Measurements from ENCODE around the gene THRAP3.

Gene THRAP3

DNA sequence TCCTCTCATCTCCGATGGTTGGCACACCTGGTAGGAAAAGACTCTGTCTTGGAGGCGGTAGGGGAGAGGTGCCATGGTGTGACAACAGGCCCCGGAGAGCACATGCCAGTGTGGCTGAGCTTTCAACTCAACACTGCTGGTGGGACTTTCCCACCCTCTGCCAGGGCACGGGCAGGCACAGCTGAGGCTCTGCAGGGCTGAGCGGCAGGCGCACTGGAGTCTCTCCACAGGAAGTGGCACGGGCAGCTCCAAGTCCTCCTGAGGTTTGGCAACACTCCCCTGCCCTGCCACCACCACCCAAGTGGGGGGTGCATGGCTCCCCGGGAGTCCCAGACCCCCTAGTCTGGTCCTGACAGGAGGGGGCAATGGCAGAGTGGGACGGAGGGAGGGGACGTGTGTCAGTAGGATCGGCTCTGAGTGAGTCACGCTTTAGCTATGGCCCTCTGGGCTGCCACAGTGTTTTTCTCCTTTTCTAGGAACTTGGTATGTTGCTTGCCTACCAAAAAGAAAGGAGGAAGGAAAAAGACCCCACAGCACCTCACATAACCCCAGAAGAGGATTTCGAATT lies 126.5 kb downstream of the THRAP3 start:
- H3K4me1 ChIP-seq (ENCODE audit: insufficient read depth, insufficient read length): peaks cover 36% of the 10 kb centered on the region
- H3K36me3 ChIP-seq (ENCODE audit: insufficient read depth, insufficient read length, low read length): peaks cover 80% of the 10 kb centered on the region
- TF ChIP-seq YY1 (IDR thresholded peaks at IDR 0.05; ENCODE audit: insufficient read depth, insufficient read length) (no peak), ZNF274 (IDR thresholded peaks at IDR 0.05; ENCODE audit: low read depth, low read length) (no peak), SUZ12 (IDR thresholded peaks at IDR 0.05; ENCODE audit: extremely low read depth, insufficient read depth, insufficient read length) (no peak)
- no peaks in the 10 kb centered on the region for H3K27me3 ChIP-seq (ENCODE audit: insufficient read depth, insufficient read length)
- no peak for DNase-seq (ENCODE audit: low read depth, low spot score)
- H3K9me3 ChIP-seq (ENCODE audit: insufficient read depth, low read length): no peaks in the 10 kb centered on the region
- no peak overlapping the region for H3K4me3 ChIP-seq (ENCODE audit: insufficient read length, low read depth)
- H3K9ac ChIP-seq (ENCODE audit: insufficient read length, low read depth): no peak overlapping the region

DNA sequence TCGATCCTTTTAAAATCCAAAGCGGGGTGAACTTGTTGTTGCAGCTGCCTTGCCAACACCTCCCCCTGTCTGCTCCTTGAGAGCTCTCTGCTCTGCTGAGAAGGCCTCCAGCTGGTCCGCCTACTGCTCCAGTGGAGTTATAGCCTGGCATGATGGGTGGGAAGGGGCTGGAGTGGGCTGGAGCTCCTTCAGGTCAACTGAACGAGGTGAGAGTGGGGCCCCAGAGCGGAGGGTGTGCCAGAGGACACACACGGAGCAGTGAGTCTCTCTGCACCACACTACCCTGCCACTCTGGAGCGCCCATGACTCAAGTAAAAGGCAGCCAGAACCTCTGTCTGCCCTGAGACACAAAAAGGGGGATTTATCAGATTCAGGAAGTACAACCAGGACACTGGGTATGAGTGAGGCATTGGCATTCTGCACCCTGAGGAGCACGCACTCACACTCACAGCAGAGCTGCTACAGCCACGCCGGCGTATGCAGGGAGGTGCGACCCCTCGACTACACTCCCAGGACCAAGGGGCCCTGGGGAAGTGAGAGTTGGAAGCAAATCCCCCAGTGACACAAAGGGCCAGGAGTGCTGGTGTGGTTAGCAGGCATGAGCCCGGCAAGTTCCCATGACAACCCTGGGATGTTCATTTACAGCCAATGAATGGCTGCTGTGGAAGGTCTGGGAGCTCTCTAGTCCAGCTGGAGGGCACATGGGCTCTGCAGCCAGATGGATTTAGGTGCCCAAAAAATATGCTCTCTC lies 127.2 kb downstream of the THRAP3 start:
- H3K36me3 ChIP-seq (ENCODE audit: insufficient read depth, insufficient read length, low read length): peaks cover 81% of the 10 kb centered on the region
- peak overlapping the region; percentile 44 for H3K9ac ChIP-seq (ENCODE audit: insufficient read length, low read depth)
- H3K4me3 ChIP-seq (ENCODE audit: insufficient read length, low read depth): no peak overlapping the region
- DNase-seq (ENCODE audit: low read depth, low spot score): no peak
- TF ChIP-seq ZNF274 (IDR thresholded peaks at IDR 0.05; ENCODE audit: low read depth, low read length) (no peak), SUZ12 (IDR thresholded peaks at IDR 0.05; ENCODE audit: extremely low read depth, insufficient read depth, insufficient read length) (no peak), YY1 (IDR thresholded peaks at IDR 0.05; ENCODE audit: insufficient read depth, insufficient read length) (no peak)
- H3K27me3 ChIP-seq (ENCODE audit: insufficient read depth, insufficient read length): no peaks in the 10 kb centered on the region
- H3K9me3 ChIP-seq (ENCODE audit: insufficient read depth, low read length): no peaks in the 10 kb centered on the region
- H3K4me1 ChIP-seq (ENCODE audit: insufficient read depth, insufficient read length): peaks cover 36% of the 10 kb centered on the region

DNA sequence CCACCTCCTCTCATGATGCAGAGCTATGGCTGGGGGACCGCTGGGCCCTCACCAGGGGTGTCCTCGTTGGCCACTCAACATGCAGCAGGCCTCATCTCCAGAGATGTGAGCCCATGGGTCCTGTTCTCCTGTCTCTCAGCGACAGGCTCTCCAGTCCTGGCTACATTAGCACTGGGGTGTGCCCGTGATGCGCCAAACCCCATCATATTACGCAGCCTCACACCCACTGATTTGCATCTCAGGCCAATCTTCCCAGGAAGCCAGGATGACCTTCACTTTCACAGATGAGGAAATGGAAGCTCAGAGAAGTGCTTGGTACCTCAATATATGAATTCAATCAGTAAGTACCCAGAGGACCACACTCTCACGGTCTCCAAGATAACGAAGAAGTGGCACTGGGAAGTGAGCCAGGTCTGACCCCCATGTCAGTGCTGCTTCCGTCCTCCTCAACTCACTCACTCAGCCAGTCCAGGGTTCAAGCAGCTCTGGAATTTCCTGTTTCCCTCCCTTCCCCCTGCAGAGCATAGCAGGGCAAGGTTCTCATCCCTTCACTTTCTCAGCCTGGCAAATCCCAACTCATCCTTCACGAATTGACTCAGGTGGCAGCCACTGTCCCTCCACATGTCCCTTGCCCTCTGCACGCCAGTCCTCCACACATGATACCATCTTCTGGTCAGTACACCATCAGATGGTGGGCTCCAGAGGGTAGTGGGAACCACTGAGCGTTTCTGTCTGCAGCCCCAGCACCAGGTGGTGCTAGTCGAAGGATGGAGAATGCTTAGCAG lies 128.1 kb downstream of the THRAP3 start:
- peaks cover 36% of the 10 kb centered on the region for H3K4me1 ChIP-seq (ENCODE audit: insufficient read depth, insufficient read length)
- H3K36me3 ChIP-seq (ENCODE audit: insufficient read depth, insufficient read length, low read length): peaks cover 80% of the 10 kb centered on the region
- no peak for TF ChIP-seq YY1 (IDR thresholded peaks at IDR 0.05; ENCODE audit: insufficient read depth, insufficient read length)
- TF ChIP-seq ZNF274 (IDR thresholded peaks at IDR 0.05; ENCODE audit: low read depth, low read length): no peak
- H3K9ac ChIP-seq (ENCODE audit: insufficient read length, low read depth): peak overlapping the region; percentile 7
- no peaks in the 10 kb centered on the region for H3K27me3 ChIP-seq (ENCODE audit: insufficient read depth, insufficient read length)
- H3K9me3 ChIP-seq (ENCODE audit: insufficient read depth, low read length): no peaks in the 10 kb centered on the region
- DNase-seq (ENCODE audit: low read depth, low spot score): no peak
- no peak overlapping the region for H3K4me3 ChIP-seq (ENCODE audit: insufficient read length, low read depth)

DNA sequence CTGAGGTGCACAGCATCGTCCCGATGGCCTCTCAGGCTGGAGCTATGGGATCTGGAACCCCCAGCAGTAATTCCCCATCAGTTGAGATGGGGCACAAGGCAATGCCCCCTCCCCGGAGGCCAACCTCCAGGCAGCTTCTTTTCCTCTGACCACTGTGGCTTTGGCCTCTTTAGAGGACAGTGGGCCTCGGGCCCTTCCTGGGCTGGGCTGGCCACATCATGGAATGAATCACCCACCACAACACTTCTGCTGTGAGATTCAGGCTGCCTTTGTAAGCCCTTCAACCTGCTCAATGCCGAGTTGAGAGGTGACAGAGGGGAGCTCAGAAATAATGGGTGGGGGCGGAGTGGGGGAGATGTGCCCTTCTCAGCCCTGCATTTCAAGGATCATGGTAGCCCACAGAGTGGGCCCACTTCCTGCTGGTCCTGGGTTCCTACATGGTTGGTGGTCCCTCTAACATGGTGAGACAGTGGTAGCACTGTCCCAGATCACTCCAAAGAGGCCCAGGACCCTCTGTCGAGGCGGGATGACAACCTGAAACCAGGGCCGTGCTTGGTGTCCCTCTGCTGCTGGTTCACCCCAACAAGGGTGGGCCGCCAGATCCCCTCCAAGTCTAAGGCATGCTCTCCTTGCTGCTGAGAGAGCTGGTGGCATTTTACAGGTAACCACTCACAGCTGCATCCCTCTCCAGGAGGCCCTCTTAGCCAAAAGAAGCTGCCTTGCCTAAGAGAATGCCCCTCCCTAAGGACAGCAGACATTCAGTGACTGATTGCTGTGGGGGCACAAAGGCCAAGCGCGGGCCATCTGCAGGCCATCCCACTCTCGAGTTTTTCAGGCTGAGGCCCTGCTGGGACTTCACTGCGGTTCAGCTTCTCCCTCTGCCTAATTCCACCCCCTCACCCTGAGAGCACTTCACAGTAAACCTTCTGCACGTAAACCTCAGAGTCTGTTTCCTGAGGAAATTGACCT lies 129.0 kb downstream of the THRAP3 start:
- Histone ChIP-seq H3K36me3 (ENCODE audit: insufficient read depth, insufficient read length, low read length) (peaks cover 81% of the 10 kb centered on the region), H3K27me3 (ENCODE audit: insufficient read depth, insufficient read length) (no peaks in the 10 kb centered on the region), H3K4me1 (ENCODE audit: insufficient read depth, insufficient read length) (peaks cover 36% of the 10 kb centered on the region), H3K4me3 (ENCODE audit: insufficient read length, low read depth) (no peak overlapping the region), H3K9me3 (ENCODE audit: insufficient read depth, low read length) (no peaks in the 10 kb centered on the region), H3K9ac (ENCODE audit: insufficient read length, low read depth) (no peak overlapping the region)
- no peak for TF ChIP-seq YY1 (IDR thresholded peaks at IDR 0.05; ENCODE audit: insufficient read depth, insufficient read length)
- no peak for TF ChIP-seq ZNF274 (IDR thresholded peaks at IDR 0.05; ENCODE audit: low read depth, low read length)
- TF ChIP-seq SUZ12 (IDR thresholded peaks at IDR 0.05; ENCODE audit: extremely low read depth, insufficient read depth, insufficient read length): no peak
- DNase-seq (ENCODE audit: low read depth, low spot score): no peak

DNA sequence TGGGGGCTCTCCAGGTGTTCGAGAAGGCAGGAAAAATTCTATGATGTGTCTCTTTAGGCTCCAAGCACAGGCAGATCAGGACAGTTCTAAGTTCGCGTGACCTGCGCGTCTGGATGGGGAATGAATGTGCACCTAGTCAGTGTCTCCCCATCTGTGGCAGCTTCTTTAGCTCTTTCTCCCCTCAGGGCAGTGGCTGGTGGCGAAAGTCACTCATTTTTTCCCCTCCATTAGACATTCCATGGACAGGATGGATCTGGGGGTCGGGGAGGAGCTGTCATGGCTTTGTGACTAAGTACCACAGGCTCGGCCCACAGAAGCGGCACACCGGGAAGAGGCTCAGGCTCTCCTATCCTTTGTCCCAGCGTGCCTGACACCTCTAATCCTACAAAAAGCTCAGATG lies 130.2 kb downstream of the THRAP3 start:
- Histone ChIP-seq H3K4me3 (ENCODE audit: insufficient read length, low read depth) (no peak overlapping the region), H3K4me1 (ENCODE audit: insufficient read depth, insufficient read length) (peaks cover 33% of the 10 kb centered on the region), H3K36me3 (ENCODE audit: insufficient read depth, insufficient read length, low read length) (peaks cover 81% of the 10 kb centered on the region), H3K9me3 (ENCODE audit: insufficient read depth, low read length) (no peaks in the 10 kb centered on the region), H3K9ac (ENCODE audit: insufficient read length, low read depth) (no peak overlapping the region), H3K27me3 (ENCODE audit: insufficient read depth, insufficient read length) (no peaks in the 10 kb centered on the region)
- TF ChIP-seq ZNF274 (IDR thresholded peaks at IDR 0.05; ENCODE audit: low read depth, low read length) (no peak), YY1 (IDR thresholded peaks at IDR 0.05; ENCODE audit: insufficient read depth, insufficient read length) (no peak), SUZ12 (IDR thresholded peaks at IDR 0.05; ENCODE audit: extremely low read depth, insufficient read depth, insufficient read length) (no peak)
- no peak for DNase-seq (ENCODE audit: low read depth, low spot score)
